Measurements from ENCODE around the gene SAMD4B.
A peak's percentile ranks its signal among the peaks of the same experiment; 100 is the strongest.

The SAMD4B gene

GRCh38 chr19:39400061-39400460 lies 57.8 kb downstream of the SAMD4B start:
- Histone ChIP-seq H3K4me1 (peaks cover 43% of the 10 kb centered on the region), H3K36me3 (ENCODE audit: control insufficient read depth, insufficient read depth, low read length) (no peaks in the 10 kb centered on the region), H3K4me3 (ENCODE audit: low read depth, low read length) (no peak overlapping the region), H3K27me3 (ENCODE audit: control insufficient read depth, insufficient read depth, low read length) (no peaks in the 10 kb centered on the region), H3K79me2 (peaks cover 4% of the 10 kb centered on the region), H3K27ac (peak overlapping the region; percentile 100), H3K9ac (no peak overlapping the region), H2AFZ (no peak overlapping the region), H3K9me3 (ENCODE audit: control insufficient read depth, low read length) (no peaks in the 10 kb centered on the region), H3K4me2 (ENCODE audit: low read length) (peak overlapping the region; percentile 26)
- no peak for TF ChIP-seq CTCF (IDR thresholded peaks at IDR 0.05)

- Histone ChIP-seq H3K36me3 (ENCODE audit: control insufficient read depth, insufficient read depth, low read length) (no peaks in the 10 kb centered on the region), H3K4me1 (peaks cover 43% of the 10 kb centered on the region), H3K79me2 (peaks cover 4% of the 10 kb centered on the region), H3K27ac (peak overlapping the region; percentile 100), H2AFZ (peak overlapping the region; percentile 43), H3K9ac (no peak overlapping the region), H3K4me2 (ENCODE audit: low read length) (peak overlapping the region; percentile 10), H3K4me3 (ENCODE audit: low read depth, low read length) (no peak overlapping the region), H3K9me3 (ENCODE audit: control insufficient read depth, low read length) (no peaks in the 10 kb centered on the region), H3K27me3 (ENCODE audit: control insufficient read depth, insufficient read depth, low read length) (no peaks in the 10 kb centered on the region)
- TF ChIP-seq CTCF (IDR thresholded peaks at IDR 0.05), result no peak
Measured at GRCh38 chr19:39401070-39401548, 58.9 kb downstream of the SAMD4B start.

GRCh38 chr19:39401549-39402345 lies 59.5 kb downstream of the SAMD4B start:
- no peaks in the 10 kb centered on the region for H3K9me3 ChIP-seq (ENCODE audit: control insufficient read depth, low read length)
- peak overlapping the region; percentile 100 for H3K27ac ChIP-seq
- no peaks in the 10 kb centered on the region for H3K27me3 ChIP-seq (ENCODE audit: control insufficient read depth, insufficient read depth, low read length)
- peaks cover 43% of the 10 kb centered on the region for H3K4me1 ChIP-seq
- H3K9ac ChIP-seq, result no peak overlapping the region
- H2AFZ ChIP-seq, result peak overlapping the region; percentile 84
- peaks cover 4% of the 10 kb centered on the region for H3K79me2 ChIP-seq
- TF ChIP-seq CTCF (IDR thresholded peaks at IDR 0.05), result no peak
- peak overlapping the region; percentile 20 for H3K4me3 ChIP-seq (ENCODE audit: low read depth, low read length)
- peak overlapping the region; percentile 97 for H3K4me2 ChIP-seq (ENCODE audit: low read length)
- H3K36me3 ChIP-seq (ENCODE audit: control insufficient read depth, insufficient read depth, low read length), result no peaks in the 10 kb centered on the region

GRCh38 chr19:39402346-39403300 lies 60.4 kb downstream of the SAMD4B start:
- Histone ChIP-seq H3K4me3 (ENCODE audit: low read depth, low read length) (peak overlapping the region; percentile 76), H3K4me1 (peaks cover 43% of the 10 kb centered on the region), H3K9ac (peak overlapping the region; percentile 95), H3K36me3 (ENCODE audit: control insufficient read depth, insufficient read depth, low read length) (no peaks in the 10 kb centered on the region), H3K79me2 (peaks cover 6% of the 10 kb centered on the region), H3K9me3 (ENCODE audit: control insufficient read depth, low read length) (no peaks in the 10 kb centered on the region), H2AFZ (peak overlapping the region; percentile 84), H3K27me3 (ENCODE audit: control insufficient read depth, insufficient read depth, low read length) (no peaks in the 10 kb centered on the region), H3K4me2 (ENCODE audit: low read length) (peak overlapping the region; percentile 97), H3K27ac (peak overlapping the region; percentile 100)
- TF ChIP-seq CTCF (IDR thresholded peaks at IDR 0.05), result no peak
